BE2C (cell line): ENCODE results near the gene GNG7.

Source experiments
- DNase-seq: peaks from one replicate; pipeline ENCODE4 v3.0.0-alpha.2; 2020
- H3K27me3 ChIP-seq: fragments of 250-450 bp; sonication (Bioruptor Pico); 2 replicates; pipeline ENCODE4 v1.5.1; 2020; ENCODE audit warnings: mild to moderate bottlenecking
- H3K36me3 ChIP-seq: fragments of 250-450 bp; sonication (Bioruptor Pico); 2 replicates; pipeline ENCODE4 v1.5.1; 2020; ENCODE audit warnings: mild to moderate bottlenecking
- H3K4me1 ChIP-seq: fragments of 250-450 bp; sonication (Bioruptor Pico); 2 replicates; pipeline ENCODE4 v1.5.1; 2020
- H3K4me3 ChIP-seq: 2 replicates; pipeline ENCODE4 v1.5.1; 2011; ENCODE audit warnings: low read depth, low read length
- H3K9me3 ChIP-seq: fragments of 250-450 bp; sonication (Bioruptor Pico); 2 replicates; pipeline ENCODE4 v1.5.1; 2020
- TF ChIP-seq, protein P1 (sequence below): IDR thresholded peaks from 2 replicates; pipeline ENCODE4 v1.5.1; 2012; ENCODE audit warnings: mild to moderate bottlenecking, low read depth, low read length

GNG7 gene

DNA sequence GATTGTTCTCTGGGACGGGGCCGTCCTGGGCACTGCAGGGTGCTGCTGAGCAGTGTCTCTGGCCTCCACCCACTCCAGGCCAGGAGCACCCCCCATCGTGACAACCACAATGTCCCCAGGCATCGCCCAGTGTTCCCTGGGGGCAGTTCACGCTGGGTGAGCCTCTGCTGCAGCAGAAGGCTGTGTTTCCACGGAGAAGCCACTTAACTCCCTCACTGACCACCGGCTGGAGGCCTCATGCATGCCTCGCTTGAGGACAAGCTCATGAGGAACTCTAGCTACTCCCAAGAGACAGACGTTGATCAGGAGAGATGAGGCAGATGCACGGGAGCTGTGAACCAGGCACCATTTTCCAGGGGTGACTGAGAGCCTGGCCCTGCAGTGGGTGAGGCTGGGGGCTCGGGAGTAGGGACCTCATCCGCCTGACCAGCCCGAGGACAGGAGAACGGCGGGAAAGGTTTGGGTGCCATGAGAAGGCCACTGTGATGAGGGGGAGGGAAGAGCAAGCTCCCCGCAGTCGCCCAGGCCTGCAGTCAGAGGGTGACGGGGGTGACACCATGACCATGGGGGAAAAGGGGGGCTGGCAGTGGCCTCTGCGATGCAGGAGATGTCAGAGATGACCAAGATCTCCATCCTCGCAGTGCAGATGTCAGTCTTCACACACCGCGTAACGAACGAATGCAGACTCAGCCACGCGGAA is 32.2 kb upstream of the GNG7 start:
- no peaks in the 10 kb centered on the region for H3K27me3 ChIP-seq
- no peak overlapping the region for H3K4me3 ChIP-seq
- peaks cover 50% of the 10 kb centered on the region for H3K36me3 ChIP-seq
- no peaks in the 10 kb centered on the region for H3K4me1 ChIP-seq
- DNase-seq = peak; percentile 17
- TF ChIP-seq, protein P1, sequence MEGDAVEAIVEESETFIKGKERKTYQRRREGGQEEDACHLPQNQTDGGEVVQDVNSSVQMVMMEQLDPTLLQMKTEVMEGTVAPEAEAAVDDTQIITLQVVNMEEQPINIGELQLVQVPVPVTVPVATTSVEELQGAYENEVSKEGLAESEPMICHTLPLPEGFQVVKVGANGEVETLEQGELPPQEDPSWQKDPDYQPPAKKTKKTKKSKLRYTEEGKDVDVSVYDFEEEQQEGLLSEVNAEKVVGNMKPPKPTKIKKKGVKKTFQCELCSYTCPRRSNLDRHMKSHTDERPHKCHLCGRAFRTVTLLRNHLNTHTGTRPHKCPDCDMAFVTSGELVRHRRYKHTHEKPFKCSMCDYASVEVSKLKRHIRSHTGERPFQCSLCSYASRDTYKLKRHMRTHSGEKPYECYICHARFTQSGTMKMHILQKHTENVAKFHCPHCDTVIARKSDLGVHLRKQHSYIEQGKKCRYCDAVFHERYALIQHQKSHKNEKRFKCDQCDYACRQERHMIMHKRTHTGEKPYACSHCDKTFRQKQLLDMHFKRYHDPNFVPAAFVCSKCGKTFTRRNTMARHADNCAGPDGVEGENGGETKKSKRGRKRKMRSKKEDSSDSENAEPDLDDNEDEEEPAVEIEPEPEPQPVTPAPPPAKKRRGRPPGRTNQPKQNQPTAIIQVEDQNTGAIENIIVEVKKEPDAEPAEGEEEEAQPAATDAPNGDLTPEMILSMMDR = no peak
- H3K9me3 ChIP-seq = no peaks in the 10 kb centered on the region

DNA sequence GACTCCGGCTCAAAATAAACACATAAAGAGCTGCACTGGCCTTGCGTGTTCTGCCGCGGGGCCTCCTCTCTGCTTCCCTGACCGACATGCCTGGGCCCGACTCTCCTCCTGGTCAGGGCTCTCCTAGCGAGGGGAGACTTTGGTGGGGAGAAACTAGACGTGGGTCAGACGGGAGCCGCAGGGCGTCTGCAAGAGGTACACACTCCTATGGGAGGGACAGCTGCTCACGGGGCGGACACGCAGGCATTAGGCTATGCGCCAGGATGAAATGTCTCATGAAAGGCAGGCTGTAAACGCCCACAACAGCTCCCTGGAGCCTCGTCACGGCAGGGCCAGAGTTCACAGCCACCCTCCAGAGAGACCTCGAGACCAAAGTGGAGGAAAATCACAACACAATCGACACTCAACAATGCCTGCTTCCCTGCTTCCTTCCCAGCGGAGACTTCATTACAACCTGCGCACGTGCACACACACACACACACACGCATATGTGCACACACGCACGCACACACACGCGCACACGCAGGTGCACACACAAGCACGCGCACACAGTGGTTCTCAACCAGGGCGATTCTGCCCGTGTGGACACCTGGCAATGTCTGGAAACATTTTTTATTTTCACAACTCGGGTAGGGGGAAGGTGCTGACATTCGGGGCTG is 31.6 kb upstream of the GNG7 start:
- Histone ChIP-seq H3K4me3 (no peak overlapping the region), H3K27me3 (no peaks in the 10 kb centered on the region), H3K4me1 (no peaks in the 10 kb centered on the region; the same call in 1 of the 2 replicates), H3K9me3 (no peaks in the 10 kb centered on the region), H3K36me3 (peaks cover 50% of the 10 kb centered on the region)
- TF ChIP-seq, protein P1 = no peak
- DNase-seq = peak; percentile 28

DNA sequence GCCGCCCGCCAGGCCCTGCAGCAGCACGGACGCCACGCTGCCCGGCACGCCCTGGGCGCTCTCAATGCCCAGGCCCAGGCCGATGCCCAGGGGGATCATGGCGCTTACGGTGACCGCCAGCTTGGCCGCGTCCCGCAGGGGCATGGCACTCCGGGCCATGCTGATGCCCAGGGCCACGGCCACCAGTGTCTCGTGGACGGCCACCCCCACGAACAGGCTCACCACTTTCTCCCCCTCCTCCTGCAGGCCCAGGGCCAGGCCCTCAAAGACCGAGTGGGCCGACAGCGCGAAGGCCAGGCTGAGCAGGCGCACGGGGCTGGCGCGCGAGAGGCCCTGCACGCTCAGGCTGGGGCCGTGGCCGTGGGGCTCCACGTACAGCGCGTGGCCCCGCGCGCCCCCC is 30.4 kb upstream of the GNG7 start:
- DNase-seq = no peak
- Histone ChIP-seq H3K9me3 (no peaks in the 10 kb centered on the region), H3K4me1 (no peaks in the 10 kb centered on the region; the same call in 1 of the 2 replicates), H3K27me3 (no peaks in the 10 kb centered on the region), H3K36me3 (peaks cover 50% of the 10 kb centered on the region), H3K4me3 (no peak overlapping the region)
- TF ChIP-seq, protein P1 = no peak

DNA sequence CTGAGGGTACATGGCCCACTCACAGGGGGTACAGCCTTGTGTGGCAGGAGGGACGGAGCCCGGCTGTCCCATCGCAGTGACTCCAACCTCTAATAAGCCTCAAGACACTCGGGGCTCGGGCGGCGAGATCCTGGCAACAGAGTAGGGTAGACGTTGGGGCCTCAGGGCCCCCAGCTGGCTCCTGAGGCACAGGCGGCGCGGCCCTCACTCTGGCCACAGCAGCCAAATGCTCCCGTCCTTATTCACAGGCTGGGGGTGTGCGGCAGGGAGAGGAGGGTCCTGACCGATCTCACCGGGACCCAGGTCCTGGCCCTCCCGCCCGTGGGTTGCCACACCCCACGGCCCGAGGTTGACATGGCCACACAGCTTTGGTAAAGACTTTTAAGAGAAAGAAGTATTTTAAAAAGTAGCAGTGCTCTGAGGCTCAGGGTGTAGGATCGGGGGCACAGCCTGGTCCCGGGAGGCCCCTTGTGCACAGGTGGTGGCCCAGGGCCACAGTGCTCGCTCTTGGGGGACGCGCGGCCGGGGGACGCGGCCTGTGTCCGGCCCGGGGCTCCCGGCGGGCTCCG is 29.7 kb upstream of the GNG7 start:
- Histone ChIP-seq H3K27me3 (no peaks in the 10 kb centered on the region; the same call in 1 of the 2 replicates), H3K9me3 (no peaks in the 10 kb centered on the region), H3K4me3 (no peak overlapping the region), H3K36me3 (peaks cover 50% of the 10 kb centered on the region), H3K4me1 (no peaks in the 10 kb centered on the region; the same call in 1 of the 2 replicates)
- no peak for DNase-seq
- TF ChIP-seq, protein P1 = no peak

DNA sequence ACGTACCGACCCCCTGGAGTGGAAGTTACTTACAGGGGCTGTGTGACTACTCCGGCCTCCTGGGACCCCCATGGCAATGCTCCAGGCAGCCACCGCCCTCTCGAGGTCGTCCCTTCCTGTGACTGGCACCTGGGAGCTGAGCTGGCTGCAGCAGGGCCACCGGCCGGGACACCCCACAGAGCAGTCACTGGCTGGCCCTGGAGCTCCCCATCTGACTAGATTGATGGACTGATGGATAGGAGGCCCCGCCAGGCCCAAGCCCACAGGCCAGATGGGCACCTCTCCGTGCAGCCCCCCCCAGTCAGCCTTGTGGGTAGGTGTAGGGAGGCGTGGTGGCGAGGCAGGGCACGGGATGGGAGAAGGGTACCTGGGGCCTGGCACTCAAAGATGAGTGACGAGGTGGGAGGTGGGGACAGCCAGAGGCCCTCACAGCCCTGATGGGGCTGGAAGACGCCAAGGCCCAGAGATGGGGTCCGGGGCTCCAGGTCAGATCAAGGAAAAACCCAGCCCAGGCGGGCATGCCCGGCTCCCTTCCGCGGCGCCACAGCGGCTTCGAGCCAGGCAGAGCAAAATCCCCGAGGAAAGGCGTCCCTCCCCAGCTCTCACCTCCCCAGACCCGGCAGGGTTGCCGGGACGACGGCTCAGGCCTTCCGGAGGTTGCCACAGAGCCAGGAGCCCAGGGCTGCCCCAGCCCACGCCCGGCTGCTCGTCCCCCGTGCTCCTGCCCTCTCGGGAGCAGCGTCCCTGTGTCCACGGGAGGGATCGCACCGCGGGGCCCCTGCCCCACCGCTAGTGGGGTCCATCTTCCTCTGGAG is 28.9 kb upstream of the GNG7 start:
- Histone ChIP-seq H3K4me3 (no peak overlapping the region), H3K36me3 (peaks cover 42% of the 10 kb centered on the region), H3K4me1 (no peaks in the 10 kb centered on the region; the same call in 1 of the 2 replicates), H3K27me3 (no peaks in the 10 kb centered on the region; the same call in 1 of the 2 replicates), H3K9me3 (no peaks in the 10 kb centered on the region)
- peak; percentile 22 for DNase-seq
- TF ChIP-seq, protein P1 = no peak
